GM12878 (cell line): ENCODE data around the gene ATP2A2.

Experiments
- HDAC6 ChIP-seq: fragments of 200-600 bp; sonication (generic); IDR thresholded peaks from one replicate; pipeline ENCODE4 v1.8.0; 2017; ENCODE audit warnings: antibody characterized with exemption; ENCODE audit not compliant: unreplicated experiment
- NFYB ChIP-seq: IDR thresholded peaks from 2 replicates; pipeline ENCODE4 v1.6.1; 2011; ENCODE audit warnings: low read depth, mild to moderate bottlenecking, low read length, improper control_type of control experiment, moderate library complexity; ENCODE audit not compliant: insufficient read depth

DNA sequence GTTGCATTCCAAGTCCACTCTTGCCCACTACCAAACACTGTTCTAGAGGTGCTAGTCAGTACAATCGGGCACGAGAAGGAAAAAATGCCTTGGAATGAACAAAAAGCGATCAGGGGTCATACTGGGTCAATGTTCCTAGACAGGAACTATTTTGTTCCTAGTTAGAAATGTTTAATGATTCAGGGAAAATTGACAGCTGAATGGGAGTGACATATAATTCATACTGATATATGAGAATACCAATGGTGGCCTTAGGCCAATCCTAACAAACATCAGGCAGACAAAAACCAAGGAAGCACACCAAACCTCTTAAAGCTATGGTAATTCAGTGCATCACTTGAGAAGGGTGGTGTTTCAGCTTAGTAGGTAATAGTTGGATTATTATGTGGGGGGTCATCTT is 71.4 kb downstream of the ATP2A2 start:
- TF ChIP-seq NFYB: no peak
- no peak for TF ChIP-seq HDAC6
